Skeletal muscle cell (primary cell): Measurements from ENCODE around the gene FAM222B.
A peak's percentile ranks its signal among the peaks of the same experiment; 100 is the strongest.
"Not testable (repeated sequence)": the region's sequence is repeated elsewhere in the genome, so short reads cannot be mapped to it uniquely, and the experiment has no call there.

Experiments
- DNase-seq: peaks from one replicate; pipeline ENCODE4 v3.0.0-alpha.2; 2010; ENCODE audit warnings: low read depth
- H3K4me3 ChIP-seq: 2 replicates; pipeline ENCODE4 v1.5.1; 2011; ENCODE audit warnings: low read depth, mild to moderate bottlenecking, control low read depth, low read length, moderate library complexity

Gene FAM222B

GRCh38 chr17:28737770-28738679, 104.6 kb downstream of the FAM222B start:
- no peak overlapping the region for H3K4me3 ChIP-seq
- DNase-seq, result no peak

GRCh38 chr17:28737316-28737715, 105.3 kb downstream of the FAM222B start:
- DNase-seq, result no peak
- no peak overlapping the region for H3K4me3 ChIP-seq

GRCh38 chr17:28735913-28736769, 106.4 kb downstream of the FAM222B start:
- not testable (repeated sequence) for H3K4me3 ChIP-seq, DNase-seq

GRCh38 chr17:28735242-28735722, 107.3 kb downstream of the FAM222B start:
- no peak overlapping the region for H3K4me3 ChIP-seq
- no peak for DNase-seq

GRCh38 chr17:28734712-28735241, 107.8 kb downstream of the FAM222B start:
- H3K4me3 ChIP-seq, result no peak overlapping the region
- DNase-seq, result no peak

- no peak for DNase-seq
- no peak overlapping the region for H3K4me3 ChIP-seq
Observed at GRCh38 chr17:28733346-28733745, 109.2 kb downstream of the FAM222B start.

GRCh38 chr17:28729950-28730330, 112.7 kb downstream of the FAM222B start:
- H3K4me3 ChIP-seq, result no peak overlapping the region
- no peak for DNase-seq

GRCh38 chr17:28728364-28729200, 114.0 kb downstream of the FAM222B start, which contains the start of gene NEK8:
Gene NEK8, plus strand, starts transcription at chr17:28728788. Its CDS starts 26 bp downstream, at chr17:28728814.
- DNase-seq, result no peak
- H3K4me3 ChIP-seq, result peak within 1 kb of the TSS; percentile 69

GRCh38 chr17:28726627-28727491, 115.7 kb downstream of the FAM222B start:
- H3K4me3 ChIP-seq, result peak overlapping the region; percentile 67
- DNase-seq, result peak; percentile 78

GRCh38 chr17:28726226-28726626, 116.4 kb downstream of the FAM222B start, which contains the start of gene TLCD1:
Gene TLCD1, minus strand, starts transcription at chr17:28726233. Its CDS starts 136 bp downstream, at chr17:28726097.
- H3K4me3 ChIP-seq, result peak within 1 kb of the TSS; percentile 67
- DNase-seq, result no peak

GRCh38 chr17:28725660-28726225, 116.8 kb downstream of the FAM222B start:
- peak overlapping the region; percentile 67 for H3K4me3 ChIP-seq
- DNase-seq, result no peak

- no peak for DNase-seq
- peak overlapping the region; percentile 67 for H3K4me3 ChIP-seq
Observed at GRCh38 chr17:28725166-28725659, 117.4 kb downstream of the FAM222B start.

- peak overlapping the region; percentile 67 for H3K4me3 ChIP-seq
- no peak for DNase-seq
Observed at GRCh38 chr17:28724500-28725165, 118.0 kb downstream of the FAM222B start.

- DNase-seq, H3K4me3 ChIP-seq: not testable (repeated sequence)
Observed at GRCh38 chr17:28723836-28724499, 118.6 kb downstream of the FAM222B start.

GRCh38 chr17:28723159-28723835, 119.3 kb downstream of the FAM222B start:
- no peak overlapping the region for H3K4me3 ChIP-seq
- DNase-seq, result no peak
